ENCODE results near the gene DDX24.
A peak's percentile ranks its signal among the peaks of the same experiment; 100 is the strongest.

The DDX24 gene

GRCh38 chr14:94010625-94011024 is 70.4 kb downstream of the DDX24 start:
- no peak for DNase-seq (ENCODE audit: low spot score)

- no peak for DNase-seq (ENCODE audit: low spot score)
Observed at GRCh38 chr14:94009767-94010166, 71.2 kb downstream of the DDX24 start.

GRCh38 chr14:94008234-94008633 is 72.8 kb downstream of the DDX24 start:
- DNase-seq (ENCODE audit: low spot score), result no peak

GRCh38 chr14:94005324-94006073 is 75.5 kb downstream of the DDX24 start:
- DNase-seq (ENCODE audit: low spot score), result no peak

GRCh38 chr14:94004015-94004414 is 77.0 kb downstream of the DDX24 start:
- DNase-seq (ENCODE audit: low spot score), result no peak

GRCh38 chr14:94003397-94003796 is 77.6 kb downstream of the DDX24 start:
- DNase-seq (ENCODE audit: low spot score), result no peak

GRCh38 chr14:94001501-94002396 is 79.3 kb downstream of the DDX24 start:
- peak; percentile 84 for DNase-seq (ENCODE audit: low spot score)

- no peak for DNase-seq (ENCODE audit: low spot score)
Observed at GRCh38 chr14:94001016-94001415, 80.0 kb downstream of the DDX24 start.

GRCh38 chr14:94000267-94000666 is 80.7 kb downstream of the DDX24 start:
- no peak for DNase-seq (ENCODE audit: low spot score)

- DNase-seq (ENCODE audit: low spot score), result no peak
Observed at GRCh38 chr14:93999573-93999972, 81.4 kb downstream of the DDX24 start.

GRCh38 chr14:93998871-93999403 is 82.1 kb downstream of the DDX24 start:
- DNase-seq (ENCODE audit: low spot score), result no peak
